Prostate gland (tissue), 2 donors: ENCODE data around the gene MAFB. TPM values are rescaled to one million over a fixed set of nuclear protein-coding genes. Genes with fewer than 3 reads are reported as not detected.

Experiments used
- DNase-seq: peaks from one replicate; pipeline ENCODE4 v3.0.0-alpha.2; 2019; ENCODE audit warnings: low spot score
- H3K27ac ChIP-seq, 2 donors: fragments of 200-600 bp; sonication (generic); 2 replicates each; pipeline ENCODE4 v1.5.1; 2017 to 2019
- H3K27me3 ChIP-seq: fragments of 200-600 bp; sonication (generic); replicated peaks from 2 replicates; pipeline ENCODE4 v1.5.1; 2019; ENCODE audit not compliant: insufficient read depth
- H3K36me3 ChIP-seq, 2 donors: fragments of 200-600 bp; sonication (generic); 1 replicate in 1 of 2; 2 replicates in 1 of 2; pipeline versions ENCODE4 v1.5.1 to v1.8.1; 2017 to 2019
- H3K4me1 ChIP-seq: fragments of 200-600 bp; sonication (generic); replicated peaks from 2 replicates; pipeline ENCODE4 v1.5.1; 2019
- H3K4me3 ChIP-seq, 2 donors: fragments of 200-600 bp; sonication (generic); 2 replicates each; pipeline ENCODE4 v1.5.1; 2017 to 2019
- H3K9me3 ChIP-seq: fragments of 200-600 bp; sonication (generic); 2 replicates; pipeline ENCODE4 v1.5.1; 2017
- POLR2A ChIP-seq: fragments of 450-650 bp; IDR thresholded peaks from one replicate; pipeline ENCODE4 v1.6.1; 2016; ENCODE audit warnings: antibody characterized with exemption, mild to moderate bottlenecking
- POLR2AphosphoS5 ChIP-seq: sonication (generic); formaldehyde crosslinking; IDR thresholded peaks from one replicate; pipeline ENCODE4 v1.6.1; 2017; ENCODE audit warnings: antibody characterized with exemption
- WGBS: methylation state at CpG from one replicate; pipeline ENCODE4 v1.1.5; 2018; 5-methylcytosine and 5-hydroxymethylcytosine counted together
- intact Hi-C: fragments of 100-400 bp; cut with DNase I; formaldehyde crosslinking; loops from one replicate; pipeline ENCODE4 v1.14.2; 2022
- total RNA-seq, 2 donors: library from RNA; depleted of rRNA; stranded (reverse); fragments of >200 nt; gene quantifications; one replicate each; pipeline ENCODE4 v1.1.0, GENCODE V29; 2016
- TF ChIP-seq, protein P1 (sequence below), 4 experiments: fragments of 200-600 bp in 2 of 4; fragments of 450-650 bp in 2 of 4; sonication (generic) in 2 of 4; IDR thresholded peaks; 1 replicate in 3 of 4; 2 replicates in 1 of 4; pipeline ENCODE4 v1.5.1; 2016 to 2019; ENCODE audit warnings: antibody characterized with exemption in 4 of 4, mild to moderate bottlenecking in 2 of 4, moderate library complexity in 2 of 4

MAFB gene
- total RNA-seq, 2 donors from 2014 or later = 34.0 to 49.5 TPM

DNA sequence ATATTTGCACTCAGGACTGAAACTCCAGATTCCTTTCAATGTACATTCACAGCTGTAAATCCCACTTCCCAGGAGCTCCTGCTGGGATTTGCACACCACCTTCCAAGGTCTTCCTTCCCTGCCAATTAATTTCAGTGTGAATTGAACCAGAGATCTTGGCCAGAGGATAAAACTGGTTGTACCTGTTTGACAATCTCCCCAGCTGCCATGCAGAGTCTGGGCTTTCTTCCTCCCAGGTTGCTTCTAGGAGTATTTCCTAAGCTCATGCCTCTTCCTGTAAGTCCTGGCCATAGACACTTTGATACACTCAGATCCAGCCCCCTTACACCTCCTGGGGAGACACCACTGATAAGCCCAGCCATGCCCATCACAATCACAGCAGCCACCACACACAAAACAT is 15.6 kb downstream of the MAFB start:
- Histone ChIP-seq H3K36me3 (no peaks in the 10 kb centered on the region), H3K4me3 (no peak overlapping the region), H3K27ac (no peak overlapping the region), H3K27me3 (no peaks in the 10 kb centered on the region), H3K4me1 (peaks cover 10% of the 10 kb centered on the region), H3K9me3 (no peaks in the 10 kb centered on the region)
- peak; percentile 84 for TF ChIP-seq POLR2AphosphoS5
- TF ChIP-seq POLR2A = no peak
- TF ChIP-seq, protein P1, sequence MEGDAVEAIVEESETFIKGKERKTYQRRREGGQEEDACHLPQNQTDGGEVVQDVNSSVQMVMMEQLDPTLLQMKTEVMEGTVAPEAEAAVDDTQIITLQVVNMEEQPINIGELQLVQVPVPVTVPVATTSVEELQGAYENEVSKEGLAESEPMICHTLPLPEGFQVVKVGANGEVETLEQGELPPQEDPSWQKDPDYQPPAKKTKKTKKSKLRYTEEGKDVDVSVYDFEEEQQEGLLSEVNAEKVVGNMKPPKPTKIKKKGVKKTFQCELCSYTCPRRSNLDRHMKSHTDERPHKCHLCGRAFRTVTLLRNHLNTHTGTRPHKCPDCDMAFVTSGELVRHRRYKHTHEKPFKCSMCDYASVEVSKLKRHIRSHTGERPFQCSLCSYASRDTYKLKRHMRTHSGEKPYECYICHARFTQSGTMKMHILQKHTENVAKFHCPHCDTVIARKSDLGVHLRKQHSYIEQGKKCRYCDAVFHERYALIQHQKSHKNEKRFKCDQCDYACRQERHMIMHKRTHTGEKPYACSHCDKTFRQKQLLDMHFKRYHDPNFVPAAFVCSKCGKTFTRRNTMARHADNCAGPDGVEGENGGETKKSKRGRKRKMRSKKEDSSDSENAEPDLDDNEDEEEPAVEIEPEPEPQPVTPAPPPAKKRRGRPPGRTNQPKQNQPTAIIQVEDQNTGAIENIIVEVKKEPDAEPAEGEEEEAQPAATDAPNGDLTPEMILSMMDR (IDR thresholded peaks at IDR 0.05) = no peak
- DNase-seq = peak; percentile 75
- intact Hi-C loops = no loop called here

DNA sequence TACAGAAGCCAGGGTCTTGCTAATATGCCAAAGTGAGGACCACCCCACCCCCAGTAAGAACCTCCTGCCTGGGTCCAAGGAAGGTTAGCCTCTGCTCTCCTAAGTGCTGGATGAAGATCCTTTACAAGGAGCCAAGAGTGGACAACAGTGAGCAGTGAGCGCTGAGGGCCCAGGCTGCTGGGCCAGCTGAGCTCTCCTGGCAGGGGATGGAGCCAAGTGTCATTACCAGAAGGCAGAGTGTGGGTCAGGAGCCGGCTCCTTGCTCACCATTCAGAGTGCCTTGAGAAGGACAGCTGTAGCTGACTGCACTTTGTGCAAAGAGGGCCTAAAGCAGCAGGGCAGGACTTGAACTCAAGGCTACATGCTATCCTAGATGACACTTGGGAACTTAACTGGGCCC is 16.9 kb downstream of the MAFB start:
- Histone ChIP-seq H3K27me3 (no peaks in the 10 kb centered on the region), H3K36me3 (no peaks in the 10 kb centered on the region), H3K4me1 (peaks cover 10% of the 10 kb centered on the region), H3K9me3 (no peaks in the 10 kb centered on the region), H3K27ac (no peak overlapping the region), H3K4me3 (no peak overlapping the region)
- DNase-seq = no peak
- intact Hi-C loops = no loop called here
- no peak for TF ChIP-seq POLR2A
- TF ChIP-seq, protein P1 (IDR thresholded peaks at IDR 0.05) = no peak
- no peak for TF ChIP-seq POLR2AphosphoS5
- 86% methylated on average over 2 of the region's 2 CpGs for WGBS

DNA sequence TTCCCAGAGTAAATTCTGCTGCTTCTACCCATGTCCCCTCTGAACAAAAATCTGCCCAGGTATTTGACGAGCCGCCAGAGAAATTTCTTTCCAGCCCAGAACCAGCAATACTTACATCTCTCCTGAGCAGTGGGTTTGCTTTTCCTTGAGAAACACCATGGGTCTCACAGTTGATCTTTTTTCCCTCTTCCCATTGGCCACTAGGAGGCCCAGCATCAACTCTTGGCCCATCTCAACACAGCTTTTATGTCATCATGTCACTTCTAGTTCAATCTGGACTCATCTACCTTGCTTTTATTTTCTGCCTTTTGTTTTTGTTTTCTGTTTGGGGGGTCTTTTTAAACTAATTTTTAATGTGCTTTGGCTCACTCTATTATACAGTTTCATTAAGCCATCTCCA is 18.8 kb downstream of the MAFB start:
- Histone ChIP-seq H3K4me3 (no peak overlapping the region), H3K4me1 (peaks cover 10% of the 10 kb centered on the region), H3K36me3 (no peaks in the 10 kb centered on the region), H3K27ac (no peak overlapping the region), H3K27me3 (no peaks in the 10 kb centered on the region), H3K9me3 (no peaks in the 10 kb centered on the region)
- no peak for DNase-seq
- TF ChIP-seq POLR2AphosphoS5 (no peak), POLR2A (no peak)
- TF ChIP-seq, protein P1 (IDR thresholded peaks at IDR 0.05) = no peak
- intact Hi-C loops = no loop called here
- 98% methylated on average over 2 of the region's 2 CpGs for WGBS

DNA sequence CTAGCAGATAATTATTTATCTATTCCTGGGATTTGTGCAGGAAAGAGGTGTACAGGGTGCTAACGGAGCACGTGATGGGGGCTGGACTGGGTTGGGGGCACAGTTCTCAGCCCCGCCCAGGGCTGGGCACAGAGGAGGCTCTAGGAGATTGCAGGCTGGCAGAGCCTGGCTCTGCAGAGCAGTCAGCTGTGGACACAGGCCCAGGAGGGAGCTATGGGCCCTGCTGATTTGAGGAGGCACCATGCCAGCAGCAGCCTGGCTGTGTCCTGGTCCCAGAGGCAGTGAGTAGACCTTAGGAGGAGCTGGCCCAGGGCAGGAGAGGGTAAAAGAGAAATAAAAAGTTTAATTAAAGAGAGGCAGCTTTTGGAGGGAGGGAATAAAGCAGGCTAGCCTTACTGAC is 19.3 kb downstream of the MAFB start:
- intact Hi-C loops = no loop called here
- Histone ChIP-seq H3K27ac (no peak overlapping the region), H3K4me1 (peaks cover 10% of the 10 kb centered on the region), H3K36me3 (no peaks in the 10 kb centered on the region), H3K4me3 (no peak overlapping the region), H3K9me3 (no peaks in the 10 kb centered on the region), H3K27me3 (no peaks in the 10 kb centered on the region)
- WGBS = 85% methylated on average over 3 of the region's 3 CpGs
- DNase-seq = no peak
- no peak for TF ChIP-seq POLR2A
- TF ChIP-seq, protein P1 (IDR thresholded peaks at IDR 0.05) = no peak
- no peak for TF ChIP-seq POLR2AphosphoS5

DNA sequence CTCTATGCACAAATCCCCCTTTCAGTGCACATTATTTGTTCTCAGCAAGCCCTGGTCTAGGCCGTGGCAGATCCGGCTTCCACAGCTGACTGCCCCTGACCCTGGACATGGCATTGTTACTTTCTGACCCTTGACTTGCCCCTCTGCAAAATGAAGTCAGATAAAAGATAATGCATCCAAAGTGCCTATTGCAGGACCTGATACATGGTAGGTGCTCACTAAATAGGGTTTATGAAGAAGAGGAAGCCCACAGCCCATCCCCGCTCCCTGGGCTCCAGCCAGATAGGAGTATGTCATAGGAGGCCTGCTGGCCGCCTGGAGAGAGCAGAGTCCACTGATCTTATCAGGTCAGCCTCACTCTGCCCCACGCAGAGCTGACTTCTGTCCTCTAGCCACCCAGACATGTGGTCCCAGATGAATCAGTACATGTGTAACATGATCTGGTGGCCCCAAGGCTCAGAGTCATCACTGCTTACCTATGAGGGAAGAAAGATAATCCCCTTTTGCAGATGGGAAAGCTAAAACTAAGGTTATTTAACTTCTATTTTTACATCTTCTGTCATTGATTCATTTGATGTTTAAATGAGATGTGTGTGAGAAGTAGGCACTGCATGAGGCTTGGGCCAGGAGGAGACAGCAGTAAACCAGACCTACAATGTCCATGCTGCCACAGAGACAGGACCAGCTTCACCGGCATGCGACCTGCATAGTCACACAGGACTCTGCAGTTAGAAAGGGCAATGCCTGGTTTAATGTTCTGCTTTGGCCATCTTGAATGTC is 20.4 kb downstream of the MAFB start:
- no peaks in the 10 kb centered on the region for H3K36me3 ChIP-seq
- H3K4me3 ChIP-seq = no peak overlapping the region
- no peaks in the 10 kb centered on the region for H3K9me3 ChIP-seq
- no peak for DNase-seq
- peaks cover 5% of the 10 kb centered on the region for H3K4me1 ChIP-seq
- TF ChIP-seq POLR2AphosphoS5 (no peak), POLR2A (no peak)
- TF ChIP-seq, protein P1 (IDR thresholded peaks at IDR 0.05) = no peak
- H3K27me3 ChIP-seq = no peaks in the 10 kb centered on the region
- intact Hi-C loops = no loop called here
- H3K27ac ChIP-seq = no peak overlapping the region
- WGBS = 86% methylated on average over 7 of the region's 7 CpGs
